ENCODE measurements around the gene CSMD2. TPM values are rescaled to one million over a fixed set of nuclear protein-coding genes. Genes with fewer than 3 reads are reported as not detected.

The CSMD2 gene
- polyA plus RNA-seq, 1 experiment, result 2.3 TPM

- H3K9me3 ChIP-seq (ENCODE audit: control insufficient read depth, insufficient read depth, low read length), result peaks cover 5% of the 10 kb centered on the region; the same call in 1 of the 2 replicates
- no peak overlapping the region for H3K27ac ChIP-seq (ENCODE audit: low read depth, low read length)
- CTCF ChIA-PET, result interaction anchor here (1.2 to 2.4 kb wide), 2 partner anchors 8 to 973 kb away, joined by 3 to 22 read pairs; no protein-coding TSS in a partner anchor
- POLR2A ChIA-PET, result no interaction called here
- DNase-seq (ENCODE audit: low read depth, low spot score), result no peak
- TF ChIP-seq, protein P1, sequence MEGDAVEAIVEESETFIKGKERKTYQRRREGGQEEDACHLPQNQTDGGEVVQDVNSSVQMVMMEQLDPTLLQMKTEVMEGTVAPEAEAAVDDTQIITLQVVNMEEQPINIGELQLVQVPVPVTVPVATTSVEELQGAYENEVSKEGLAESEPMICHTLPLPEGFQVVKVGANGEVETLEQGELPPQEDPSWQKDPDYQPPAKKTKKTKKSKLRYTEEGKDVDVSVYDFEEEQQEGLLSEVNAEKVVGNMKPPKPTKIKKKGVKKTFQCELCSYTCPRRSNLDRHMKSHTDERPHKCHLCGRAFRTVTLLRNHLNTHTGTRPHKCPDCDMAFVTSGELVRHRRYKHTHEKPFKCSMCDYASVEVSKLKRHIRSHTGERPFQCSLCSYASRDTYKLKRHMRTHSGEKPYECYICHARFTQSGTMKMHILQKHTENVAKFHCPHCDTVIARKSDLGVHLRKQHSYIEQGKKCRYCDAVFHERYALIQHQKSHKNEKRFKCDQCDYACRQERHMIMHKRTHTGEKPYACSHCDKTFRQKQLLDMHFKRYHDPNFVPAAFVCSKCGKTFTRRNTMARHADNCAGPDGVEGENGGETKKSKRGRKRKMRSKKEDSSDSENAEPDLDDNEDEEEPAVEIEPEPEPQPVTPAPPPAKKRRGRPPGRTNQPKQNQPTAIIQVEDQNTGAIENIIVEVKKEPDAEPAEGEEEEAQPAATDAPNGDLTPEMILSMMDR (IDR thresholded peaks at IDR 0.05; ENCODE audit: low read depth, low read length), result no peak
- no peak overlapping the region for H3K4me3 ChIP-seq (ENCODE audit: low read depth, low read length)
- H3K27me3 ChIP-seq (ENCODE audit: control insufficient read depth, insufficient read depth, low read length), result no peaks in the 10 kb centered on the region
Measured at GRCh38 chr1:33624261-33624990, 540.6 kb downstream of the CSMD2 start.

GRCh38 chr1:33623811-33624210, 541.2 kb downstream of the CSMD2 start:
- CTCF ChIA-PET, result interaction anchor here (1.2 to 2.4 kb wide), 2 partner anchors 9 to 973 kb away, joined by 3 to 22 read pairs; no protein-coding TSS in a partner anchor
- POLR2A ChIA-PET, result no interaction called here

DNA sequence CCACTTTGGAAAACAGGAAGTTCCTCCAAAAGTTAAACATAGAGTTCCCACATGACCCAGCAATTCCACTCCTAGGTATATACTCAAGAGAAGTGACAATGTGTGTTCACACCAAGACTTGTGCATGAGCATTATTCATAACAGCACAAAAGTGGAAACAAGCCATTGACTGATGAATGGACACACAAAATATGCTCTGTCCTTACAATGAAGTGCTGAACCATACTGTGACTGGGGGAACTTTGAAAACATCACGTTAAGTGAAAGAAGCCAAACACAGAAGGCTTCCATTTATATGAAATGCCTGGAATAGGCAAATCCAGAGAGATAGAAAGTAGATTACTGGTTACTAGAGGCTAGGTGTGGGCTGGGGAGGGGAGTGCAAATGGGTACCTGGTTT, 542.3 kb downstream of the CSMD2 start:
- ChIA-PET POLR2A (no interaction called here), CTCF (interaction anchor here (2.4 kb wide), 1 partner anchor 10 kb away, joined by 22 read pairs; no protein-coding TSS in a partner anchor)
- H3K4me3 ChIP-seq (ENCODE audit: low read depth, low read length), result no peak overlapping the region
- no peak for DNase-seq (ENCODE audit: low read depth, low spot score)
- no peaks in the 10 kb centered on the region for H3K27me3 ChIP-seq (ENCODE audit: control insufficient read depth, insufficient read depth, low read length)
- H3K27ac ChIP-seq (ENCODE audit: low read depth, low read length), result no peak overlapping the region
- TF ChIP-seq, protein P1 (IDR thresholded peaks at IDR 0.05; ENCODE audit: low read depth, low read length), result no peak
- peaks cover 5% of the 10 kb centered on the region; the same call in 1 of the 2 replicates for H3K9me3 ChIP-seq (ENCODE audit: control insufficient read depth, insufficient read depth, low read length)

More at GRCh38 chr1:33623811-33624210, 541.2 kb downstream of the CSMD2 start:
- TF ChIP-seq, protein P1 (IDR thresholded peaks at IDR 0.05; ENCODE audit: low read depth, low read length), result no peak
- DNase-seq (ENCODE audit: low read depth, low spot score), result no peak
- no peak overlapping the region for H3K27ac ChIP-seq (ENCODE audit: low read depth, low read length)
- no peak overlapping the region for H3K4me3 ChIP-seq (ENCODE audit: low read depth, low read length)
- H3K9me3 ChIP-seq (ENCODE audit: control insufficient read depth, insufficient read depth, low read length), result peaks cover 5% of the 10 kb centered on the region; the same call in 1 of the 2 replicates
- no peaks in the 10 kb centered on the region for H3K27me3 ChIP-seq (ENCODE audit: control insufficient read depth, insufficient read depth, low read length)

- POLR2A ChIA-PET, result no interaction called here
Measured at GRCh38 chr1:33618636-33619035, 546.4 kb downstream of the CSMD2 start.

More at GRCh38 chr1:33618636-33619035, 546.4 kb downstream of the CSMD2 start:
- DNase-seq (ENCODE audit: low read depth, low spot score), result no peak
- H3K27me3 ChIP-seq (ENCODE audit: control insufficient read depth, insufficient read depth, low read length), result no peaks in the 10 kb centered on the region
- CTCF ChIA-PET, result interaction anchor here (1.0 to 1.9 kb wide), 2 partner anchors 14 to 148 kb away, joined by 4 to 14 read pairs; no protein-coding TSS in a partner anchor
- TF ChIP-seq, protein P1 (IDR thresholded peaks at IDR 0.05; ENCODE audit: low read depth, low read length), result no peak
- no peaks in the 10 kb centered on the region for H3K9me3 ChIP-seq (ENCODE audit: control insufficient read depth, insufficient read depth, low read length)
- H3K27ac ChIP-seq (ENCODE audit: low read depth, low read length), result no peak overlapping the region
- H3K4me3 ChIP-seq (ENCODE audit: low read depth, low read length), result no peak overlapping the region
